SK-N-SH (cell line): ENCODE data around the gene TOMM70. TPM values are rescaled to one million over a fixed set of nuclear protein-coding genes. Genes with fewer than 3 reads are reported as not detected.

Source experiments
- CTCF ChIA-PET: fragments of 300-600, 350-600 bp; formaldehyde crosslinking; extraction: SDS; loops from one replicate; lab custom pipeline; 2021; lab: Yijun Ruan, JAX
- POLR2A ChIA-PET: fragments of 350-600 bp; sonication (Branson Sonifier 250); formaldehyde crosslinking; extraction: SDS; loops from one replicate; lab custom pipeline; 2020; ENCODE audit warnings: antibody characterized with exemption, inconsistent platforms; lab: Yijun Ruan, JAX
- DNase-seq: peaks from one replicate; pipeline ENCODE4 v3.0.0; 2012
- H2AFZ ChIP-seq: fragments of 200-600 bp; sonication (generic); 2 replicates; pipeline ENCODE4 v1.8.1; 2016; ENCODE audit warnings: antibody characterized with exemption, mild to moderate bottlenecking, low read depth
- H3F3A ChIP-seq: fragments of 200-600 bp; sonication (generic); replicated peaks from 2 replicates; pipeline ENCODE3; 2016; ENCODE audit warnings: antibody characterized with exemption, mild to moderate bottlenecking; ENCODE audit not compliant: insufficient read depth
- H3K27ac ChIP-seq, 2 experiments: fragments of 200-500 bp in 1 of 2; fragments of 200-600 bp in 1 of 2; sonication (Bioruptor generic) in 1 of 2; sonication (generic), shearing (Covaris generic) in 1 of 2; 2 replicates each; pipeline versions ENCODE4 v1.5.1 to v1.6.1; 2014 to 2016; ENCODE audit warnings: low read depth in 2 of 2, inconsistent platforms in 1 of 2, low read length in 1 of 2, mild to moderate bottlenecking in 1 of 2, mixed read lengths in 1 of 2
- H3K27me3 ChIP-seq: fragments of 200-600 bp; sonication (generic), shearing (Covaris generic); 2 replicates; pipeline ENCODE4 v1.6.1; 2016; ENCODE audit warnings: mixed run types; ENCODE audit not compliant: insufficient read depth
- H3K36me3 ChIP-seq, 2 experiments: fragments of 200-500 bp in 1 of 2; fragments of 200-600 bp in 1 of 2; sonication (Bioruptor generic) in 1 of 2; sonication (generic) in 1 of 2; replicated peaks in 1 of 2; 2 replicates each; pipeline versions ENCODE3 to v1.5.1; 2014 to 2016; ENCODE audit warnings: low read length in 1 of 2, mild to moderate bottlenecking in 1 of 2; ENCODE audit not compliant: insufficient read depth in 2 of 2, control insufficient read depth in 1 of 2
- H3K4me1 ChIP-seq, 2 experiments: fragments of 200-500 bp in 1 of 2; fragments of 200-600 bp in 1 of 2; sonication (Bioruptor generic) in 1 of 2; sonication (generic), shearing (Covaris generic) in 1 of 2; 2 replicates each; pipeline versions ENCODE4 v1.5.1 to v1.6.1; 2014 to 2016; ENCODE audit warnings: low read depth in 1 of 2, low read length in 1 of 2, mixed run types in 1 of 2; ENCODE audit not compliant: insufficient read depth in 2 of 2, control insufficient read depth in 1 of 2
- H3K4me2 ChIP-seq: fragments of 200-600 bp; sonication (generic), shearing (Covaris generic); 2 replicates; pipeline ENCODE4 v1.6.1; 2017; ENCODE audit warnings: mixed run types
- H3K4me3 ChIP-seq, 2 experiments: fragments of 200-500 bp in 1 of 2; fragments of 200-600 bp in 1 of 2; sonication (Bioruptor generic) in 1 of 2; sonication (generic), shearing (Covaris generic) in 1 of 2; 2 replicates each; pipeline versions ENCODE4 v1.5.1 to v1.8.1; 2014 to 2016; ENCODE audit warnings: low read depth in 2 of 2, inconsistent platforms in 1 of 2, low read length in 1 of 2, mild to moderate bottlenecking in 1 of 2, mixed read lengths in 1 of 2, moderate library complexity in 1 of 2
- H3K79me2 ChIP-seq: fragments of 200-600 bp; sonication (generic); 2 replicates; pipeline ENCODE4 v1.8.1; 2017; ENCODE audit warnings: mild to moderate bottlenecking; ENCODE audit not compliant: insufficient read depth
- H3K9ac ChIP-seq: fragments of 200-600 bp; sonication (generic); 2 replicates; pipeline ENCODE4 v1.6.1; 2017; ENCODE audit warnings: mixed run types
- H3K9me2 ChIP-seq: fragments of 200-600 bp; sonication (generic); 2 replicates; pipeline ENCODE4 v1.6.1; 2017; ENCODE audit warnings: mixed run types
- H3K9me3 ChIP-seq: fragments of 200-600 bp; sonication (generic); 2 replicates; pipeline ENCODE4 v1.6.1; 2017; ENCODE audit warnings: mixed run types, mild to moderate bottlenecking, moderate library complexity
- H4K20me1 ChIP-seq: fragments of 200-600 bp; sonication (generic); 2 replicates; pipeline ENCODE4 v1.6.1; 2017; ENCODE audit warnings: mild to moderate bottlenecking, mixed run types; ENCODE audit not compliant: insufficient read depth
- CHD2 ChIP-seq: fragments of 150-350 bp; IDR thresholded peaks from 2 replicates; pipeline ENCODE4 v1.6.1; 2018; ENCODE audit warnings: low read length; ENCODE audit not compliant: partially characterized antibody
- ELF1 ChIP-seq: IDR thresholded peaks from 2 replicates; pipeline ENCODE4 v1.4.0; 2012
- EP300 ChIP-seq, 2 experiments: IDR thresholded peaks; 2 replicates each; pipeline versions ENCODE4 v1.4.0 to v1.6.1; 2012; ENCODE audit warnings: borderline replicate concordance in 1 of 2, low read depth in 1 of 2, low read length in 1 of 2
- EZH2phosphoT487 ChIP-seq: fragments of 200-600 bp; sonication (generic); IDR thresholded peaks from 2 replicates; pipeline ENCODE4 v1.6.1; 2017; ENCODE audit warnings: low read depth, mixed run types, mild to moderate bottlenecking, antibody characterized with exemption, moderate library complexity, borderline replicate concordance
- FOSL2 ChIP-seq: IDR thresholded peaks from 2 replicates; pipeline ENCODE4 v1.4.0; 2012; ENCODE audit warnings: low read depth, mild to moderate bottlenecking, moderate library complexity, borderline replicate concordance
- FOXJ3 ChIP-seq: sonication (generic); formaldehyde crosslinking; IDR thresholded peaks from 2 replicates; pipeline ENCODE4 v1.5.1; 2020; ENCODE audit warnings: mild to moderate bottlenecking, missing genetic modification reagents
- FOXM1 ChIP-seq: IDR thresholded peaks from 2 replicates; pipeline ENCODE4 v1.4.0; 2012; ENCODE audit warnings: low read depth, mild to moderate bottlenecking
- GABPA ChIP-seq: IDR thresholded peaks from 2 replicates; pipeline ENCODE4 v1.4.0; 2012; ENCODE audit warnings: low read depth, mild to moderate bottlenecking
- GATA2 ChIP-seq: sonication (generic); formaldehyde crosslinking; IDR thresholded peaks from 2 replicates; pipeline ENCODE4 v1.5.0; 2020; ENCODE audit warnings: mild to moderate bottlenecking, missing genetic modification reagents
- MEF2A ChIP-seq: IDR thresholded peaks from 2 replicates; pipeline ENCODE4 v1.4.0; 2012; ENCODE audit warnings: low read depth, borderline replicate concordance
- MXI1 ChIP-seq: IDR thresholded peaks from 2 replicates; pipeline ENCODE4 v1.6.1; 2012; ENCODE audit warnings: mild to moderate bottlenecking, low read depth, low read length, improper control_type of control experiment
- NFIC ChIP-seq: IDR thresholded peaks from 2 replicates; pipeline ENCODE4 v1.4.0; 2012; ENCODE audit warnings: borderline replicate concordance
- NRF1 ChIP-seq: IDR thresholded peaks from 2 replicates; pipeline ENCODE4 v1.6.1; 2012; ENCODE audit warnings: low read depth, mild to moderate bottlenecking, low read length
- PBX3 ChIP-seq: IDR thresholded peaks from 2 replicates; pipeline ENCODE4; 2012
- RAD21 ChIP-seq: IDR thresholded peaks from 2 replicates; pipeline ENCODE4 v1.6.1; 2012; ENCODE audit warnings: mild to moderate bottlenecking, low read length
- RFX5 ChIP-seq: IDR thresholded peaks from 2 replicates; pipeline ENCODE4 v1.6.1; 2012; ENCODE audit warnings: mild to moderate bottlenecking, improper control_type of control experiment, low read length
- SMC3 ChIP-seq: IDR thresholded peaks from 2 replicates; pipeline ENCODE4 v1.6.1; 2012; ENCODE audit warnings: low read depth, low read length, improper control_type of control experiment
- TCF12 ChIP-seq: IDR thresholded peaks from 2 replicates; pipeline ENCODE4 v1.4.0; 2012
- YY1 ChIP-seq: IDR thresholded peaks from 2 replicates; pipeline ENCODE4 v1.4.0; 2012; ENCODE audit warnings: low read depth, mild to moderate bottlenecking
- WGBS: methylation state at CpG from one replicate; pipeline ENCODE4 v1.1.6; 2017; ENCODE audit warnings: low lambda C conversion rate; 5-methylcytosine and 5-hydroxymethylcytosine counted together
- polyA plus RNA-seq, 3 experiments: library from polyadenylated mRNA; depleted of rRNA; stranded (reverse); fragments of >200 nt; gene quantifications; 2 replicates each; pipeline ENCODE4 v1.2.3, GENCODE V29; 2012
- TF ChIP-seq, protein P1 (sequence below): fragments of 150-350 bp; IDR thresholded peaks from 2 replicates; pipeline ENCODE4 v1.6.1; 2017; ENCODE audit warnings: antibody characterized with exemption, low read length, low read depth, borderline replicate concordance
- TF ChIP-seq, protein P2 (sequence below): IDR thresholded peaks from 2 replicates; pipeline ENCODE4 v1.4.0; 2012; ENCODE audit warnings: low read depth, borderline replicate concordance
- TF ChIP-seq, protein P3 (sequence below): IDR thresholded peaks from 2 replicates; pipeline ENCODE4 v1.6.1; 2012; ENCODE audit warnings: mild to moderate bottlenecking, low read depth, low read length, moderate library complexity

The TOMM70 gene
- polyA plus RNA-seq, 1 of the 3 experiments (the other 2 are of a cell fraction): 17.4 TPM

DNA sequence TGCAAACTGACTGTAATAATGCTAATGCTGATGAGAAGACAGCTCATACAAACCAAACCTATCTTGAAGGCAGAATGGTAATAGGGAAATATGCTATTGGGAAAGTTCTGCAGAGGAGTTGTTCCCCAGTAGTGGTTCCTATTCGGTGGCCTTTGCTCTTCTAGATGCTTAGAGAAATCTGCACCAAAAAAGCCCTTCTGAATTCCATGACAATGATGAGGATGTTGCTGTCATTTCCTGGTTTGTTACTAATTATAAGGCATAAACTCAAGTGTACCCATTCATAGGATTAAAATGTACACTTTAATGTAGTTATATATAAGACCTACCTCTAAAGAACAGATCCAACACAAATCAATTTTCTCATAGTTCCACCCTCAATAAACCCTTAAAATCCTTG is 30.1 kb downstream of the TOMM70 start:
- Histone ChIP-seq H3K36me3 (peaks cover 78 to 89% of the 10 kb centered on the region in 2 experiments), H4K20me1 (no peaks in the 10 kb centered on the region), H3K9me3 (no peaks in the 10 kb centered on the region), H3K27ac (no peak overlapping the region), H3K4me1 (no peaks in the 10 kb centered on the region), H2AFZ (no peak overlapping the region), H3F3A (peaks cover 14% of the 10 kb centered on the region), H3K27me3 (no peaks in the 10 kb centered on the region), H3K9me2 (no peaks in the 10 kb centered on the region), H3K4me2 (no peak overlapping the region), H3K9ac (no peak overlapping the region), H3K4me3 (no peak overlapping the region), H3K79me2 (peaks cover 2% of the 10 kb centered on the region; the same call in 1 of the 2 replicates)
- POLR2A ChIA-PET: no interaction called here
- 92% methylated on average over 1 of the region's 1 CpG for WGBS
- no peak for TF ChIP-seq ELF1
- TF ChIP-seq SMC3: no peak
- no peak for TF ChIP-seq TCF12
- no peak for TF ChIP-seq GABPA
- TF ChIP-seq, protein P1, sequence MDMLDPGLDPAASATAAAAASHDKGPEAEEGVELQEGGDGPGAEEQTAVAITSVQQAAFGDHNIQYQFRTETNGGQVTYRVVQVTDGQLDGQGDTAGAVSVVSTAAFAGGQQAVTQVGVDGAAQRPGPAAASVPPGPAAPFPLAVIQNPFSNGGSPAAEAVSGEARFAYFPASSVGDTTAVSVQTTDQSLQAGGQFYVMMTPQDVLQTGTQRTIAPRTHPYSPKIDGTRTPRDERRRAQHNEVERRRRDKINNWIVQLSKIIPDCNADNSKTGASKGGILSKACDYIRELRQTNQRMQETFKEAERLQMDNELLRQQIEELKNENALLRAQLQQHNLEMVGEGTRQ: no peak
- TF ChIP-seq FOXM1: no peak
- no peak for TF ChIP-seq GATA2 (CRISPR knock-in tag)
- CTCF ChIA-PET: no interaction called here
- no peak for DNase-seq

DNA sequence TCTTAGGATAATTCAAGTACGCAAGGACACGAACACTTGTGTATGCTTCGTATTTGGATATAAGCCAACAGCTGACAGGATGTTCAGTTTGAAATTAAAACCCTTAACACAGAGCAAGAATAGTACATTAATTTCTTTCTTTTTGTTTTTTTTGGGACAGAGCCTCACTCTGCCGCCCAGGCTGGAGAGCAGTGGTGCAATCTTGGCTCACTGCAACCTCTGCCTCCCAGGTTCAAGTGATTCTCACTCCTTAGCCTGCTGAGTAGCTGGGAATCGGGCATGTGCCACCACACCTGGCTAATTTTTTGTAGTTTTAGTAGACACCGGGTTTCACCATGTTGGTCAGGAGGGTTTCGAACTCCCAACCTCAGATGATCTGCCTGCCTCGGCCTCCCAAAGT is 32.4 kb downstream of the TOMM70 start:
- WGBS: 95% methylated on average over 8 of the region's 8 CpGs
- no peaks in the 10 kb centered on the region for H3K9me2 ChIP-seq
- DNase-seq: no peak
- H3K79me2 ChIP-seq: no peaks in the 10 kb centered on the region
- H3F3A ChIP-seq: peaks cover 20% of the 10 kb centered on the region
- ChIA-PET POLR2A (no interaction called here), CTCF (no interaction called here)
- no peak overlapping the region for H2AFZ ChIP-seq
- TF ChIP-seq MEF2A (no peak), GATA2 (CRISPR knock-in tag) (no peak), YY1 (no peak), FOSL2 (no peak), RFX5 (no peak), MXI1 (no peak), FOXM1 (no peak), RAD21 (no peak), NFIC (no peak), EZH2phosphoT487 (no peak), ELF1 (no peak), CHD2 (no peak), GABPA (no peak), FOXJ3 (CRISPR knock-in tag) (no peak), EP300 (IDR thresholded peaks at IDR 0.05; ENCODE audit: borderline replicate concordance in 1 of 2, low read depth in 1 of 2, low read length in 1 of 2) (no peak), PBX3 (no peak), NRF1 (no peak)
- TF ChIP-seq, protein P2, sequence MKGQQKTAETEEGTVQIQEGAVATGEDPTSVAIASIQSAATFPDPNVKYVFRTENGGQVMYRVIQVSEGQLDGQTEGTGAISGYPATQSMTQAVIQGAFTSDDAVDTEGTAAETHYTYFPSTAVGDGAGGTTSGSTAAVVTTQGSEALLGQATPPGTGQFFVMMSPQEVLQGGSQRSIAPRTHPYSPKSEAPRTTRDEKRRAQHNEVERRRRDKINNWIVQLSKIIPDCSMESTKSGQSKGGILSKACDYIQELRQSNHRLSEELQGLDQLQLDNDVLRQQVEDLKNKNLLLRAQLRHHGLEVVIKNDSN: no peak
- TF ChIP-seq, protein P3, sequence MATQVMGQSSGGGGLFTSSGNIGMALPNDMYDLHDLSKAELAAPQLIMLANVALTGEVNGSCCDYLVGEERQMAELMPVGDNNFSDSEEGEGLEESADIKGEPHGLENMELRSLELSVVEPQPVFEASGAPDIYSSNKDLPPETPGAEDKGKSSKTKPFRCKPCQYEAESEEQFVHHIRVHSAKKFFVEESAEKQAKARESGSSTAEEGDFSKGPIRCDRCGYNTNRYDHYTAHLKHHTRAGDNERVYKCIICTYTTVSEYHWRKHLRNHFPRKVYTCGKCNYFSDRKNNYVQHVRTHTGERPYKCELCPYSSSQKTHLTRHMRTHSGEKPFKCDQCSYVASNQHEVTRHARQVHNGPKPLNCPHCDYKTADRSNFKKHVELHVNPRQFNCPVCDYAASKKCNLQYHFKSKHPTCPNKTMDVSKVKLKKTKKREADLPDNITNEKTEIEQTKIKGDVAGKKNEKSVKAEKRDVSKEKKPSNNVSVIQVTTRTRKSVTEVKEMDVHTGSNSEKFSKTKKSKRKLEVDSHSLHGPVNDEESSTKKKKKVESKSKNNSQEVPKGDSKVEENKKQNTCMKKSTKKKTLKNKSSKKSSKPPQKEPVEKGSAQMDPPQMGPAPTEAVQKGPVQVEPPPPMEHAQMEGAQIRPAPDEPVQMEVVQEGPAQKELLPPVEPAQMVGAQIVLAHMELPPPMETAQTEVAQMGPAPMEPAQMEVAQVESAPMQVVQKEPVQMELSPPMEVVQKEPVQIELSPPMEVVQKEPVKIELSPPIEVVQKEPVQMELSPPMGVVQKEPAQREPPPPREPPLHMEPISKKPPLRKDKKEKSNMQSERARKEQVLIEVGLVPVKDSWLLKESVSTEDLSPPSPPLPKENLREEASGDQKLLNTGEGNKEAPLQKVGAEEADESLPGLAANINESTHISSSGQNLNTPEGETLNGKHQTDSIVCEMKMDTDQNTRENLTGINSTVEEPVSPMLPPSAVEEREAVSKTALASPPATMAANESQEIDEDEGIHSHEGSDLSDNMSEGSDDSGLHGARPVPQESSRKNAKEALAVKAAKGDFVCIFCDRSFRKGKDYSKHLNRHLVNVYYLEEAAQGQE: no peak
- no peaks in the 10 kb centered on the region for H3K9me3 ChIP-seq
- no peak overlapping the region for H3K4me2 ChIP-seq
- no peaks in the 10 kb centered on the region for H3K4me1 ChIP-seq
- peaks cover 75 to 91% of the 10 kb centered on the region in 2 experiments for H3K36me3 ChIP-seq
- H3K9ac ChIP-seq: no peak overlapping the region
- no peaks in the 10 kb centered on the region for H4K20me1 ChIP-seq
- no peaks in the 10 kb centered on the region for H3K27me3 ChIP-seq
- H3K4me3 ChIP-seq: no peak overlapping the region
- H3K27ac ChIP-seq: no peak overlapping the region
